ENCODE data around the gene GIPC3. TPM values are rescaled to one million over a fixed set of nuclear protein-coding genes. Genes with fewer than 3 reads are reported as not detected.
"Not testable (repeated sequence)": the region's sequence is repeated elsewhere in the genome, so short reads cannot be mapped to it uniquely, and the experiment has no call there.

Gene GIPC3
- total and polyA plus RNA-seq, 2 experiments from 2014 or later: 0.48 to 0.59 TPM

DNA sequence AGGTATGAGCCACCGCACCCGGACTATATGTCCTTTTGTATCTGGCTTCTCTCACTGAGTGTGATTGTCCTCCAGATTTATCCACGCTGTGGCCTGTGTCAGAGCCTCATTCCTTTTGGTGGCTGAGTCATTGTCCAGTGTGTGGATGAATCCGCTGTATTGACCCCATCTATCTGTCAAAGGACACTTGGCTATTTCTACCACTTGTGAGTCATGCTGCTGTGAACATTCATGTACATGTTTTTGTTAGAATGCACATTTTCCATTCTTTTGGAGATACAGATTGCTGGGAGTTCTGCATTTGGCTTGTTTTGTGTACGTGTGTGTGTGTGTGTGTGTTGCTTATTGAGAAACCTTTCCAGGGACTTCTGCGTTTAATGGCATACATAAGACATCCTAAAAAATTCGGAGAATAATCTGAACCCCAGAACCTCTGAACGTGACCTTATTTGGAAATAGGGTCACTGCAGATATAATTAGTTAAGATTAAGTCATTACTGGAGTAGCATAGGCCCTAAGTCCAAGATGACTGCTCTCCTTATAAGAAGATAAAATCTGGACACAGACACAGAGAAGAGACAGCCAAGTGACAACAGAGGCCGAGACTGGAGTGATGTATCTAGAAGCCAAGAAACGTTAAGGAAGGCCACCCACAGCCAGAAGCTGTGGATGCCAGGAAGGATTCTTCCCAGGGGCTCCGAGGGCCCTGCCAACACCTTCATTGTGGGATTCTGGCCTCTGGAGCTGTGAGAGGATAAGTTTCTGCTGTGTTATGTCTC, 4.9 kb upstream of the GIPC3 start:
- Histone ChIP-seq H4K20me1 (replicated peaks; ENCODE audit: insufficient read depth) (no peaks in the 10 kb centered on the region), H3K9me2 (ENCODE audit: insufficient read depth) (no peaks in the 10 kb centered on the region), H3F3A (replicated peaks; ENCODE audit: low read depth) (peaks cover 5% of the 10 kb centered on the region; the same call in 1 of the 2 replicates), H3K4me2 (no peak overlapping the region), H3K27ac (ENCODE audit: low read depth) (no peak overlapping the region), H2AFZ (no peak overlapping the region), H3K4me1 (ENCODE audit: insufficient read depth) (peaks cover 12% of the 10 kb centered on the region), H3K4me3 (no peak overlapping the region), H3K27me3 (ENCODE audit: insufficient read depth) (peaks cover 35% of the 10 kb centered on the region), H3K79me2 (replicated peaks; ENCODE audit: insufficient read depth) (no peaks in the 10 kb centered on the region), H3K36me3 (ENCODE audit: insufficient read depth) (no peaks in the 10 kb centered on the region)
- Mint-ChIP-seq H3K4me1 (peaks cover 3% of the 10 kb centered on the region), H3K4me3 (no peak overlapping the region; the same call in 2 of the 3 replicates), H3K9me3 (no peaks in the 10 kb centered on the region), H3K27me3 (ENCODE audit: insufficient read depth, low read depth, poor library complexity) (peaks cover 35% of the 10 kb centered on the region), H3K27ac (no peak overlapping the region), H3K36me3 (ENCODE audit: low read depth) (peaks cover 3% of the 10 kb centered on the region)
- TF ChIP-seq, protein P1, sequence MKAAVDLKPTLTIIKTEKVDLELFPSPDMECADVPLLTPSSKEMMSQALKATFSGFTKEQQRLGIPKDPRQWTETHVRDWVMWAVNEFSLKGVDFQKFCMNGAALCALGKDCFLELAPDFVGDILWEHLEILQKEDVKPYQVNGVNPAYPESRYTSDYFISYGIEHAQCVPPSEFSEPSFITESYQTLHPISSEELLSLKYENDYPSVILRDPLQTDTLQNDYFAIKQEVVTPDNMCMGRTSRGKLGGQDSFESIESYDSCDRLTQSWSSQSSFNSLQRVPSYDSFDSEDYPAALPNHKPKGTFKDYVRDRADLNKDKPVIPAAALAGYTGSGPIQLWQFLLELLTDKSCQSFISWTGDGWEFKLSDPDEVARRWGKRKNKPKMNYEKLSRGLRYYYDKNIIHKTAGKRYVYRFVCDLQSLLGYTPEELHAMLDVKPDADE (IDR thresholded peaks at IDR 0.05): no peak
- TF ChIP-seq ZNF331 (CRISPR knock-in tag; IDR thresholded peaks at IDR 0.05; ENCODE audit: low read depth) (no peak), NANOG (IDR thresholded peaks at IDR 0.05; ENCODE audit: borderline replicate concordance) (no peak), EZH2phosphoT487 (IDR thresholded peaks at IDR 0.05; ENCODE audit: unreplicated experiment) (no peak), EZH2 (IDR thresholded peaks at IDR 0.05; ENCODE audit: low read depth, unreplicated experiment) (no peak), CREB1 (CRISPR knock-in tag; IDR thresholded peaks at IDR 0.05; ENCODE audit: low read depth) (no peak), ZNF114 (CRISPR knock-in tag; IDR thresholded peaks at IDR 0.05) (no peak)
- DNase-seq (ENCODE audit: low spot score) (no peak), ATAC-seq (no peak)

DNA sequence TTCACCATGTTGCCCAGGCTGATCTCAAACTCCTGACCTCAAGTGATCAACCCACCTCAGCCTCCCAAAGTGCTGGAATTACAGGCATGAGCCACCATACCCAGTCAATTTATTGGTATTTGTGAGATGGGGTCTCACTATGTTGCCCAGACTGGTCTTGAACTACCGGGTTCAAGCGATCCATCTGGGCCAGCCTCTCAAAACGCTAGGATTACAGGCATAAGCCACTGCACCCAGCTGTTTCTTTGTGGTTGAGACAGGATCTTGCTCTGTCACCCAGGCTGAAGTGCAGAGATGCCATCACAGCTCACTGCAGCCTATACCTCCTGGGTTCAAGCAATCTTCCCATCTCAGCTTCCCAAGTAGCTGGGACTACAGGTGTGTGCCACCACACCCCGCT, 3.5 kb upstream of the GIPC3 start:
- not testable (repeated sequence) for H3K27ac Mint-ChIP-seq; H3K4me3 ChIP-seq; H3K4me1 Mint-ChIP-seq; H3F3A ChIP-seq (replicated peaks; ENCODE audit: low read depth); H3K4me1 ChIP-seq (ENCODE audit: insufficient read depth); H3K27ac ChIP-seq (ENCODE audit: low read depth); H2AFZ ChIP-seq; H3K4me3 Mint-ChIP-seq; H3K9me3 Mint-ChIP-seq; ATAC-seq; H3K36me3 Mint-ChIP-seq (ENCODE audit: low read depth); H3K9me2 ChIP-seq (ENCODE audit: insufficient read depth); H3K79me2 ChIP-seq (replicated peaks; ENCODE audit: insufficient read depth); H4K20me1 ChIP-seq (replicated peaks; ENCODE audit: insufficient read depth); DNase-seq (ENCODE audit: low spot score); H3K36me3 ChIP-seq (ENCODE audit: insufficient read depth); H3K4me2 ChIP-seq
- peaks cover 31% of the 10 kb centered on the region for H3K27me3 Mint-ChIP-seq (ENCODE audit: insufficient read depth, low read depth, poor library complexity)
- peaks cover 45% of the 10 kb centered on the region for H3K27me3 ChIP-seq (ENCODE audit: insufficient read depth)

DNA sequence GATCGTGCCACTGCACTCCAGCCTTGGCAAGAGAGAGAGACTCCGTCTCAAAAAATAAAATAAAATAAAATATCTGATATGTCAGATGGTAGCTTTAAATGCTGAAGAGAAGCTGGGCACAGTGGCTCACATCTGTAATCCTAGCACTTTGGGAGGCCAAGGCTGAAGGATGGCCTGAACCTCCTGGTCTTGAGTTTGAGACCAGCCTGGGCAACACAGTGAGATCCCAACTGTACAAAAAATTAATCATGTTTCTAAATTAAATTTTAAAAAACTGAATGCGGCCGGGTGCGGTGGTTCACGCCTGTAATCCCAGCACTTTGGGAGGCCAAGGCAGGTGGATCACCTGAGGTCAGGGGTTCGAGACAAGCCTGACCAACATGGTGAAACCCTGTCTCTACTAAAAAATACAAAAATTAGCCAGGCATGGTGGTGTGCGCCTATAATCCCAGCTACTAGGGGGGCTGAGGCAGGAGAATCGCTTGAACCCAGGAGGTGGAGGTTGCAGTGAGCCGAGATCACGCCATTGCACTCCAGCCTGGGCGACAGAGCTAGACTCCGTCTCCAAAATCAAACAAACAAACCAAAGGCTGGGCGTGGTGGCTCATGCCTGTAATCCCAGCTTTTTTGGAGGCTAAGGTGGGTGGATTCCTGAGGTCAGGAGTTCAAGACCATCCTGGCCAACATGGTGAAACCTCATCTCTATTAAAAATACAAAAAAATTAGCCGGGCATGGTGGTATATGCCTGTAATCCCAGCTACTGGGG, 1.1 kb upstream of the GIPC3 start:
- H3K36me3 ChIP-seq (ENCODE audit: insufficient read depth); H3K36me3 Mint-ChIP-seq (ENCODE audit: low read depth); H3F3A ChIP-seq (replicated peaks; ENCODE audit: low read depth); H4K20me1 ChIP-seq (replicated peaks; ENCODE audit: insufficient read depth); H3K4me3 Mint-ChIP-seq; H3K27ac Mint-ChIP-seq; H3K4me1 ChIP-seq (ENCODE audit: insufficient read depth); H3K4me2 ChIP-seq; H3K9me2 ChIP-seq (ENCODE audit: insufficient read depth); H3K9me3 Mint-ChIP-seq; H3K27ac ChIP-seq (ENCODE audit: low read depth); ATAC-seq; H3K4me3 ChIP-seq; H3K79me2 ChIP-seq (replicated peaks; ENCODE audit: insufficient read depth); H2AFZ ChIP-seq; H3K4me1 Mint-ChIP-seq; DNase-seq (ENCODE audit: low spot score): not testable (repeated sequence)
- peaks cover 45% of the 10 kb centered on the region for H3K27me3 ChIP-seq (ENCODE audit: insufficient read depth)
- H3K27me3 Mint-ChIP-seq (ENCODE audit: insufficient read depth, low read depth, poor library complexity): peaks cover 24% of the 10 kb centered on the region
